Stimulated activated CD4-positive, alpha-beta T cell treated with anti-CD3 and anti-CD28 coated beads, Interleukin-12 subunit alpha, Interleukin-12 subunit beta, amount 100 ng/mL, for 4 hours (primary cell): ENCODE measurements around the gene FLOT2.
"Not testable (repeated sequence)": the region's sequence is repeated elsewhere in the genome, so short reads cannot be mapped to it uniquely, and the experiment has no call there.

Experiments used
- DNase-seq: peaks from one replicate; pipeline ENCODE4 v3.0.0-alpha.2; 2020

Gene FLOT2

GRCh38 chr17:28896884-28897768 lies at the start of gene FLOT2:
Gene FLOT2 (minus strand): TSS chr17:28897733. CDS start chr17:28897574, 159 bp downstream.
- peak; percentile 51 for DNase-seq

GRCh38 chr17:28946239-28946638 lies 48.7 kb upstream of the FLOT2 start:
- no peak for DNase-seq

GRCh38 chr17:28944862-28945741 lies 47.6 kb upstream of the FLOT2 start:
- DNase-seq = no peak

GRCh38 chr17:28944343-28944742 lies 46.8 kb upstream of the FLOT2 start:
- no peak for DNase-seq

- no peak for DNase-seq
These were observed 45.4 kb upstream of the FLOT2 start for GRCh38 chr17:28942925-28943324.

GRCh38 chr17:28941251-28941650 lies 43.7 kb upstream of the FLOT2 start:
- DNase-seq = no peak

GRCh38 chr17:28940675-28941074 lies 43.1 kb upstream of the FLOT2 start:
- DNase-seq = no peak

GRCh38 chr17:28940142-28940541 lies 42.6 kb upstream of the FLOT2 start:
- DNase-seq = no peak

GRCh38 chr17:28938552-28938951 lies 41.0 kb upstream of the FLOT2 start:
- no peak for DNase-seq

- no peak for DNase-seq
These were observed 39.7 kb upstream of the FLOT2 start for GRCh38 chr17:28937044-28937729.

- DNase-seq = no peak
These were observed 38.4 kb upstream of the FLOT2 start for GRCh38 chr17:28935744-28936460.

GRCh38 chr17:28934508-28934907 lies 37.0 kb upstream of the FLOT2 start:
- not testable (repeated sequence) for DNase-seq

GRCh38 chr17:28929787-28930186 lies 32.3 kb upstream of the FLOT2 start:
- DNase-seq = no peak

GRCh38 chr17:28928061-28928460 lies 30.5 kb upstream of the FLOT2 start:
- DNase-seq = no peak

- no peak for DNase-seq
These were observed 29.3 kb upstream of the FLOT2 start for GRCh38 chr17:28926786-28927185.

- no peak for DNase-seq
These were observed 28.8 kb upstream of the FLOT2 start for GRCh38 chr17:28926366-28926765.

- DNase-seq = no peak
These were observed 28.4 kb upstream of the FLOT2 start for GRCh38 chr17:28925912-28926365.

- DNase-seq = no peak
These were observed 22.7 kb upstream of the FLOT2 start for GRCh38 chr17:28920201-28920600.

GRCh38 chr17:28918295-28918694 lies 20.8 kb upstream of the FLOT2 start:
- no peak for DNase-seq

GRCh38 chr17:28917465-28917864 lies 19.9 kb upstream of the FLOT2 start:
- DNase-seq = no peak

- DNase-seq = no peak
These were observed 19.5 kb upstream of the FLOT2 start for GRCh38 chr17:28917029-28917428.

GRCh38 chr17:28916302-28916934 lies 18.9 kb upstream of the FLOT2 start:
- DNase-seq = peak; percentile 35
